Activated CD4-positive, alpha-beta T cell treated with anti-CD3 and anti-CD28 coated beads for 4 hours (primary cell): ENCODE data around the gene EGFL7.
"Not testable (repeated sequence)": the region's sequence is repeated elsewhere in the genome, so short reads cannot be mapped to it uniquely, and the experiment has no call there.

ENCODE experiments used
- DNase-seq, 2 donors: peaks; one replicate each; pipeline ENCODE4 v3.0.0-alpha.2; 2020

EGFL7 gene

GRCh38 chr9:136705564-136705963, 42.8 kb downstream of the EGFL7 start:
- DNase-seq, result no peak

- no peak for DNase-seq
These were observed 44.3 kb downstream of the EGFL7 start for GRCh38 chr9:136707011-136707410.

GRCh38 chr9:136707849-136708517, 45.3 kb downstream of the EGFL7 start:
- no peak for DNase-seq

- DNase-seq, result no peak
These were observed 46.9 kb downstream of the EGFL7 start for GRCh38 chr9:136709454-136710109.

GRCh38 chr9:136710543-136710942, 47.8 kb downstream of the EGFL7 start:
- DNase-seq, result no peak

GRCh38 chr9:136711219-136711648, 48.5 kb downstream of the EGFL7 start:
- DNase-seq, result not testable (repeated sequence)

- DNase-seq, result no peak
These were observed 49.3 kb downstream of the EGFL7 start, which contains the start of gene DIPK1B for GRCh38 chr9:136711751-136712689. Gene DIPK1B, plus strand, starts transcription at chr9:136712572. Its CDS starts 94 bp downstream, at chr9:136712666.

- DNase-seq, result no peak
These were observed 50.2 kb downstream of the EGFL7 start for GRCh38 chr9:136712690-136713544.

- DNase-seq, result no peak
These were observed 50.8 kb downstream of the EGFL7 start for GRCh38 chr9:136713550-136713949.

GRCh38 chr9:136714096-136714892, 51.6 kb downstream of the EGFL7 start:
- no peak for DNase-seq

GRCh38 chr9:136714893-136715274, 52.2 kb downstream of the EGFL7 start:
- no peak for DNase-seq

GRCh38 chr9:136717399-136717798, 54.7 kb downstream of the EGFL7 start:
- DNase-seq, result no peak

- no peak for DNase-seq
These were observed 55.9 kb downstream of the EGFL7 start for GRCh38 chr9:136718345-136719194.

GRCh38 chr9:136719195-136719880, 56.6 kb downstream of the EGFL7 start:
- DNase-seq, result no peak

GRCh38 chr9:136720251-136720897, 57.7 kb downstream of the EGFL7 start:
- no peak for DNase-seq

- DNase-seq, result no peak
These were observed 58.2 kb downstream of the EGFL7 start for GRCh38 chr9:136720898-136721338.

- DNase-seq, result no peak
These were observed 58.8 kb downstream of the EGFL7 start for GRCh38 chr9:136721339-136722092.
